Vagina (tissue), 2 donors: Measurements from ENCODE around the gene DAB1.

Source experiments
- POLR2A ChIP-seq, 2 donors: fragments of 450-650 bp; IDR thresholded peaks; one replicate each; pipeline ENCODE4 v1.6.1; 2017; ENCODE audit warnings: antibody characterized with exemption in 2 of 2, mild to moderate bottlenecking in 2 of 2, moderate library complexity in 2 of 2
- POLR2AphosphoS5 ChIP-seq, 2 donors: sonication (generic); formaldehyde crosslinking; IDR thresholded peaks; one replicate each; pipeline ENCODE4 v1.9.0; 2017; ENCODE audit warnings: antibody characterized with exemption in 2 of 2, mild to moderate bottlenecking in 2 of 2, low read depth in 1 of 2; ENCODE audit not compliant: insufficient read depth in 1 of 2
- TF ChIP-seq, protein P1 (sequence below), 3 experiments: fragments of 450-650 bp in 2 of 3; fragments of 200-600 bp in 1 of 3; sonication (generic) in 1 of 3; IDR thresholded peaks; one replicate each; pipeline ENCODE4 v1.5.1; 2017 to 2019; ENCODE audit warnings: antibody characterized with exemption in 3 of 3, mild to moderate bottlenecking in 2 of 3, moderate library complexity in 2 of 3

DNA sequence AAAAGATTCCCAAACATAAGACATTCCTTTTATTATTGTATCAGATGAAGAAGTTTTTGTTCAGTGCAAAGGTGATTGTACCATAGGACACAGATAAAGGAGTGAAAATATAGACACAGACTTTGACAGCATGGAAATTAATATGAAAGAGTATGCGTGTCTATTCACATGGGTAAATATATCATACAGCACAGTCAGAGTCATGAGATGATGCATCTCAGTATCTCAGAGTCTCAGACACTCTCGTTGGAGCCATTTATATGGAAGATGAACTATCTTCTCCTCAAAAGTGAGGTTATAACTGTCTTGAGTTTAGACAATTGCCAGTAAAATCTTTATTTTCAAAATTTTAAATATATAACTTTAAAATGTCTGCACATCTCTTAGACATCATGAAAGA, 299.7 kb downstream of the DAB1 start:
- TF ChIP-seq, protein P1, sequence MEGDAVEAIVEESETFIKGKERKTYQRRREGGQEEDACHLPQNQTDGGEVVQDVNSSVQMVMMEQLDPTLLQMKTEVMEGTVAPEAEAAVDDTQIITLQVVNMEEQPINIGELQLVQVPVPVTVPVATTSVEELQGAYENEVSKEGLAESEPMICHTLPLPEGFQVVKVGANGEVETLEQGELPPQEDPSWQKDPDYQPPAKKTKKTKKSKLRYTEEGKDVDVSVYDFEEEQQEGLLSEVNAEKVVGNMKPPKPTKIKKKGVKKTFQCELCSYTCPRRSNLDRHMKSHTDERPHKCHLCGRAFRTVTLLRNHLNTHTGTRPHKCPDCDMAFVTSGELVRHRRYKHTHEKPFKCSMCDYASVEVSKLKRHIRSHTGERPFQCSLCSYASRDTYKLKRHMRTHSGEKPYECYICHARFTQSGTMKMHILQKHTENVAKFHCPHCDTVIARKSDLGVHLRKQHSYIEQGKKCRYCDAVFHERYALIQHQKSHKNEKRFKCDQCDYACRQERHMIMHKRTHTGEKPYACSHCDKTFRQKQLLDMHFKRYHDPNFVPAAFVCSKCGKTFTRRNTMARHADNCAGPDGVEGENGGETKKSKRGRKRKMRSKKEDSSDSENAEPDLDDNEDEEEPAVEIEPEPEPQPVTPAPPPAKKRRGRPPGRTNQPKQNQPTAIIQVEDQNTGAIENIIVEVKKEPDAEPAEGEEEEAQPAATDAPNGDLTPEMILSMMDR (IDR thresholded peaks at IDR 0.05), result no peak
- TF ChIP-seq POLR2AphosphoS5 (IDR thresholded peaks at IDR 0.05; ENCODE audit: insufficient read depth in 1 of 2, low read depth in 1 of 2), result no peak
- TF ChIP-seq POLR2A (IDR thresholded peaks at IDR 0.05), result no peak
